HG02884 (cell line): ENCODE results near the gene ZNF202.

Experiments used
- ATAC-seq: cut with Tn5 transposase; IDR thresholded peaks from one replicate; pipeline ENCODE4 v1.9.1; 2021; ENCODE audit warnings: mild to moderate bottlenecking, moderate library complexity; ENCODE audit not compliant: unreplicated experiment

Gene ZNF202

GRCh38 chr11:123684601-123685000 is 56.9 kb downstream of the ZNF202 start:
- ATAC-seq: no peak

DNA sequence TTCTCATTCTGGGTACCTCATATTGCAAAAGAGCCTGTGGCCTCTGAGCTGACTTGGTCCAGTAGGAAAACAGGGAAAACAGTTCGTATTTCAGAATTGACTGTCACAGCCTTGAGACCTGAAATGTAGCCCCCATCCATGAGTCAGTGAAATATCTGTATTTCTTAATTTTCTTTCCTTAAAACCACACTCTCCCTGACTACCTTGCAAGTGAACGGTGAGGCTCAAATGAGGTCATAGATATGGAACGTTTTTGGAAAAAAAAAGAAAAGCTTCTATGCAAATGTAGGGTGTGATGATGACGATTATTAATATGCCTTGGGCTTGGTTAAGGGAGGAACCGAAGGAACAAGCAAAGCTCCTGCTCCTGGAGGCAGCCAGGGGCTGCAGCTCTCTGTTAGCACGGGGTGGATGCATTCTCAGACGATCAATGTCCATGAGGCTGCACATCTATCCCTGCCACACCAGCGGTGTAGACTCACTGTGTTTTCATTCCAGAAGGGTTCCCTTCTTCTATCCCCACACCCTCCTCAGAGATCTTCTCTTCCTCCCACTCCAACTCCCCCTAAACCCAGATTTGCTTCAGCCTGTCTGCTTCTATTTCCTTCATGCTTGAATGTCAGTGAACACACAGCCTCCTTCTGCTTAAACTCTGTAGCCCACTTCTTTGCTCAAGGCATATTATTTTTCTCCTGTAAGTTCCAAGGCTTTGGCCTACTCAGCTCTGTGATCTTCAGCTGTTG is 57.9 kb downstream of the ZNF202 start:
- ATAC-seq: no peak

GRCh38 chr11:123682696-123683410 is 58.6 kb downstream of the ZNF202 start:
- ATAC-seq: no peak

- no peak for ATAC-seq
Measured at GRCh38 chr11:123681030-123681429, 60.4 kb downstream of the ZNF202 start.

- ATAC-seq: no peak
Measured at GRCh38 chr11:123678246-123678645, 63.2 kb downstream of the ZNF202 start.

DNA sequence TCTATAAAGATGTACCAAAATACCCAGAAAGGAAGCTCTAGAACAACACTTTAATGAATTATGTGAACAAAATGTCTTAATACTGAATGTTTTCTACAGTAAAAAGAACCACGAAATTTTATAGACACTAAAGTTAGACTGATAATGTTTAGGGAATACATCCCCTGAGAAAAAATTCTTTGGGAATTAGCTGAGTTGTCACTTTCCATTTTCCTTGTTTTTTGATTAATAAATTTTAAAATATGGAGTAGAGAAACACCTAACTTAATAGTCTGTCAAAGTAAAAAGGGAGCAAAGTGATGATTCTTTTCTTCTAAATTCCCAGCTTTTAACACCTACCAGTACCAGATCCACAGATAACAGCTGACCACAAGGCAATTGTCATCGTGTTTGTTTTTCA is 64.0 kb downstream of the ZNF202 start:
- ATAC-seq: no peak

- ATAC-seq: no peak
Measured at GRCh38 chr11:123674297-123674696, 67.2 kb downstream of the ZNF202 start.
